ENCODE measurements around the gene HES5. TPM values are rescaled to one million over a fixed set of nuclear protein-coding genes. Genes with fewer than 3 reads are reported as not detected.

Gene HES5
- total and polyA plus RNA-seq, 2 experiments from 2014 or later: 0.16 to 0.21 TPM

DNA sequence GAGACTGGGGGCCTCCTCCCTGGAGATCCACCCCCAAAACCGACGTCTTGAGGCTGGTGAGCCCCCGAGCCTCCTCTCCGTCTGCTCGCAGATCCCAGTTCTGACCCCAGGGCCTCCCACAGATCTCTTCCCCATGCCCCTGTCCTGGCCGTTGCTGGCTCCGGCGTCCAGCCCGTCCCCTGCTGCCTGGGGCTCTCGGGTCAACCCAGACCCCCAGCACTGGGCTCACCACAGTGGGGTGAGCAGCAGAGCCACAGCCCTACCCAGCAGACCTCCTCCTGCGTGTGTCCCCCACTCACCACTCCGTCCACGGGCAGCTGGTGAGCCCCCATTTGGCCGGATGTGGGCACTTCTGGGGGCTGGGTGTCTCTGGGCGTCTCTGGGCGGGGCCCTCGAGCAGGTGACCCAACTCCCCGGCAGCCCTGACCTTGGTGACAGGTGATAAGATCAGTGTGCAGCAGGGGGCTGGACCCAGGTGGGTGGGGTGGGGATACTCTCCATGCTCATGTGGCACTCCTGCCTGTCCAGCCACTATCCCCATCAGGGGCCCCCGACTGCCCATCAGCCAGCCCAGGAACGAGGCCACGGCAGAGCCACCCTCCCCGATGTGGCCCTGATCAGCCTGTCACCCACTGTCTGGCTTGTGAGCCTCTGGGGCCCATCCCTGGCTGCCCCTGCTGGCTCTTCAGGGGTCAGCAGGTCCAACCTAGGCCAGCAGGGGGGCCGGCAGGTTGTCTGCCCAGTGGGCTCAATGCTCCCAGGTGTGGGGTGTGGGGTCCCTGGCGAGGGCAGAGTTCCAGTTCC is 26.8 kb upstream of the HES5 start:
- H3K9me3 Mint-ChIP-seq: no peaks in the 10 kb centered on the region
- TF ChIP-seq POLR2AphosphoS5 (IDR thresholded peaks at IDR 0.05; ENCODE audit: low read depth) (no peak), ZNF462 (CRISPR knock-in tag; IDR thresholded peaks at IDR 0.05) (no peak), CTCF (conservative IDR thresholded peaks at IDR 0.05; ENCODE audit: low read depth in 2 of 2) (no peak), ZNF331 (CRISPR knock-in tag; IDR thresholded peaks at IDR 0.05; ENCODE audit: low read depth) (no peak), JUNB (IDR thresholded peaks at IDR 0.05; ENCODE audit: unreplicated experiment) (no peak), NANOG (IDR thresholded peaks at IDR 0.05; ENCODE audit: borderline replicate concordance) (no peak), EZH2phosphoT487 (IDR thresholded peaks at IDR 0.05; ENCODE audit: unreplicated experiment) (no peak), STAT1 (IDR thresholded peaks at IDR 0.05; ENCODE audit: unreplicated experiment) (no peak), ZNF114 (CRISPR knock-in tag; IDR thresholded peaks at IDR 0.05) (no peak), CREB1 (CRISPR knock-in tag; IDR thresholded peaks at IDR 0.05; ENCODE audit: low read depth) (no peak), EZH2 (IDR thresholded peaks at IDR 0.05; ENCODE audit: low read depth, unreplicated experiment) (no peak)
- TF ChIP-seq, protein P1, sequence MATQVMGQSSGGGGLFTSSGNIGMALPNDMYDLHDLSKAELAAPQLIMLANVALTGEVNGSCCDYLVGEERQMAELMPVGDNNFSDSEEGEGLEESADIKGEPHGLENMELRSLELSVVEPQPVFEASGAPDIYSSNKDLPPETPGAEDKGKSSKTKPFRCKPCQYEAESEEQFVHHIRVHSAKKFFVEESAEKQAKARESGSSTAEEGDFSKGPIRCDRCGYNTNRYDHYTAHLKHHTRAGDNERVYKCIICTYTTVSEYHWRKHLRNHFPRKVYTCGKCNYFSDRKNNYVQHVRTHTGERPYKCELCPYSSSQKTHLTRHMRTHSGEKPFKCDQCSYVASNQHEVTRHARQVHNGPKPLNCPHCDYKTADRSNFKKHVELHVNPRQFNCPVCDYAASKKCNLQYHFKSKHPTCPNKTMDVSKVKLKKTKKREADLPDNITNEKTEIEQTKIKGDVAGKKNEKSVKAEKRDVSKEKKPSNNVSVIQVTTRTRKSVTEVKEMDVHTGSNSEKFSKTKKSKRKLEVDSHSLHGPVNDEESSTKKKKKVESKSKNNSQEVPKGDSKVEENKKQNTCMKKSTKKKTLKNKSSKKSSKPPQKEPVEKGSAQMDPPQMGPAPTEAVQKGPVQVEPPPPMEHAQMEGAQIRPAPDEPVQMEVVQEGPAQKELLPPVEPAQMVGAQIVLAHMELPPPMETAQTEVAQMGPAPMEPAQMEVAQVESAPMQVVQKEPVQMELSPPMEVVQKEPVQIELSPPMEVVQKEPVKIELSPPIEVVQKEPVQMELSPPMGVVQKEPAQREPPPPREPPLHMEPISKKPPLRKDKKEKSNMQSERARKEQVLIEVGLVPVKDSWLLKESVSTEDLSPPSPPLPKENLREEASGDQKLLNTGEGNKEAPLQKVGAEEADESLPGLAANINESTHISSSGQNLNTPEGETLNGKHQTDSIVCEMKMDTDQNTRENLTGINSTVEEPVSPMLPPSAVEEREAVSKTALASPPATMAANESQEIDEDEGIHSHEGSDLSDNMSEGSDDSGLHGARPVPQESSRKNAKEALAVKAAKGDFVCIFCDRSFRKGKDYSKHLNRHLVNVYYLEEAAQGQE (IDR thresholded peaks at IDR 0.05; ENCODE audit: unreplicated experiment): no peak
- TF ChIP-seq, protein P2, sequence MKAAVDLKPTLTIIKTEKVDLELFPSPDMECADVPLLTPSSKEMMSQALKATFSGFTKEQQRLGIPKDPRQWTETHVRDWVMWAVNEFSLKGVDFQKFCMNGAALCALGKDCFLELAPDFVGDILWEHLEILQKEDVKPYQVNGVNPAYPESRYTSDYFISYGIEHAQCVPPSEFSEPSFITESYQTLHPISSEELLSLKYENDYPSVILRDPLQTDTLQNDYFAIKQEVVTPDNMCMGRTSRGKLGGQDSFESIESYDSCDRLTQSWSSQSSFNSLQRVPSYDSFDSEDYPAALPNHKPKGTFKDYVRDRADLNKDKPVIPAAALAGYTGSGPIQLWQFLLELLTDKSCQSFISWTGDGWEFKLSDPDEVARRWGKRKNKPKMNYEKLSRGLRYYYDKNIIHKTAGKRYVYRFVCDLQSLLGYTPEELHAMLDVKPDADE (IDR thresholded peaks at IDR 0.05): no peak
- no peak overlapping the region for H3K27ac ChIP-seq (ENCODE audit: low read depth)

More for the DNA sequence above, 26.8 kb upstream of the HES5 start:
- Histone ChIP-seq H3K27me3 (ENCODE audit: insufficient read depth) (no peaks in the 10 kb centered on the region), H3K36me3 (ENCODE audit: insufficient read depth) (no peaks in the 10 kb centered on the region), H2AFZ (no peak overlapping the region), H3K4me3 (no peak overlapping the region), H3K79me2 (replicated peaks; ENCODE audit: insufficient read depth) (no peaks in the 10 kb centered on the region), H3F3A (replicated peaks; ENCODE audit: low read depth) (no peaks in the 10 kb centered on the region), H3K9me2 (ENCODE audit: insufficient read depth) (no peaks in the 10 kb centered on the region), H4K20me1 (replicated peaks; ENCODE audit: insufficient read depth) (no peaks in the 10 kb centered on the region), H3K4me2 (no peak overlapping the region), H3K4me1 (ENCODE audit: insufficient read depth) (no peaks in the 10 kb centered on the region)
- peaks cover 7% of the 10 kb centered on the region; the same call in 2 of the 3 replicates for H3K4me1 Mint-ChIP-seq
- peaks cover 3% of the 10 kb centered on the region for H3K27me3 Mint-ChIP-seq (ENCODE audit: insufficient read depth, low read depth, poor library complexity)
- no peak overlapping the region; the same call in 1 of the 2 replicates for H3K27ac Mint-ChIP-seq
- DNase-seq (ENCODE audit: low spot score) (no peak), ATAC-seq (no peak)
- no peaks in the 10 kb centered on the region; the same call in 2 of the 3 replicates for H3K36me3 Mint-ChIP-seq (ENCODE audit: low read depth)
- no peak overlapping the region for H3K4me3 Mint-ChIP-seq
